Measurements from ENCODE around the gene TDRD10.
A peak's percentile ranks its signal among the peaks of the same experiment; 100 is the strongest.

TDRD10 gene

DNA sequence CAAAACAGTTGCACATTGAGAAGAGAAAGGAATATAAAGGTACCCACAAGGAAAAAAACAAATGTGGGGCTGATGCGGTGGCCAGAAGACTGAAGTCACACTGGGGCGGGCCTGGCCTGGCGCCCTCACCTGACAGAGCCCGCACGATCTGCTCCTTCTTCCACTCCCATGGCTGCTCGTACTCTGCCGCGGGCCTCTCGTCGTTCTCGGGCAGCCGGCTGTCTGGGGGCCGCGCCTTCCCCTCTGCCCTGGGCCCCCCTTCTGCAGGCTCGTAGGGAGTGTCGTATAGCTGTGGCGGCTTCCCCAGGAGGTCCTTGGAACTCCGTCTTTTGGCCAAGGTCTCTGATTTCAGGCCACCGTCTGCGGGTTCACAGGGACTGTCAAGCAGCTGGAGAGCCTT, 13.1 kb upstream of the TDRD10 start:
- FAIRE-seq (no peak), DNase-seq (ENCODE audit: insufficient read length, low spot score) (no peak)
- TF ChIP-seq POLR2A (IDR thresholded peaks at IDR 0.05; ENCODE audit: low read depth, low read length) (no peak), POLR2AphosphoS5 (IDR thresholded peaks at IDR 0.05; ENCODE audit: low read depth, low read length) (no peak), POU2F2 (IDR thresholded peaks at IDR 0.05; ENCODE audit: low read depth, low read length) (no peak), TAF1 (IDR thresholded peaks at IDR 0.05; ENCODE audit: low read depth, low read length) (no peak), PAX5 (IDR thresholded peaks at IDR 0.05; ENCODE audit: insufficient read depth, low read length, severe bottlenecking) (no peak), SPI1 (IDR thresholded peaks at IDR 0.05; ENCODE audit: low read depth, low read length) (no peak)

- TF ChIP-seq POLR2AphosphoS5 (IDR thresholded peaks at IDR 0.05; ENCODE audit: low read depth, low read length) (no peak), POU2F2 (IDR thresholded peaks at IDR 0.05; ENCODE audit: low read depth, low read length) (no peak), POLR2A (IDR thresholded peaks at IDR 0.05; ENCODE audit: low read depth, low read length) (no peak), PAX5 (IDR thresholded peaks at IDR 0.05; ENCODE audit: insufficient read depth, low read length, severe bottlenecking) (no peak), TAF1 (IDR thresholded peaks at IDR 0.05; ENCODE audit: low read depth, low read length) (no peak), SPI1 (IDR thresholded peaks at IDR 0.05; ENCODE audit: low read depth, low read length) (no peak)
- no peak for FAIRE-seq
- DNase-seq (ENCODE audit: insufficient read length, low spot score): no peak
Measured at GRCh38 chr1:154489695-154490274, 12.2 kb upstream of the TDRD10 start.

- DNase-seq (ENCODE audit: insufficient read length, low spot score) (no peak), FAIRE-seq (no peak)
- no peak for TF ChIP-seq POU2F2 (IDR thresholded peaks at IDR 0.05; ENCODE audit: low read depth, low read length)
- TF ChIP-seq TAF1 (IDR thresholded peaks at IDR 0.05; ENCODE audit: low read depth, low read length): no peak
- no peak for TF ChIP-seq SPI1 (IDR thresholded peaks at IDR 0.05; ENCODE audit: low read depth, low read length)
- TF ChIP-seq PAX5 (IDR thresholded peaks at IDR 0.05; ENCODE audit: insufficient read depth, low read length, severe bottlenecking): no peak
- TF ChIP-seq POLR2A (IDR thresholded peaks at IDR 0.05; ENCODE audit: low read depth, low read length): no peak
- TF ChIP-seq POLR2AphosphoS5 (IDR thresholded peaks at IDR 0.05; ENCODE audit: low read depth, low read length): no peak
Measured at GRCh38 chr1:154490317-154490716, 11.7 kb upstream of the TDRD10 start.

DNA sequence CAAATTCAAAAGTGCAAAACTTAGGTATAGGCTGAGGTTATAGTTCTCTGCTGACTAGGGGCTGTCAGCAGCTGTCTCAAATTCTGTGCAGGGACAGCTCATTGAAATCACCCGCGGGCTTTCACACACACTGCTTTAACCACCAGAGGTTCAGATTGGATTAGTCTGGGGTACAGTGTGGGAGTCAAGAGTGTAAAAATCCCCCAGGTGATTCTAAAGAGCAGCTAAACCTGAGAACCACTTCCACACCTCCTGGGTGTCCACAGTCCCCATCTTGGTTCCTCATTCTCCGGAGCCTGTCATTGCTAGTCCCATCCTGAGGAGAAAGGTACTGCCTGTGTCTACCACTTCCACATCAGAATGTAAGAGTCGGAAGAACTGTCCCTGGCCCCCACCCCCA, 9.9 kb upstream of the TDRD10 start:
- FAIRE-seq: no peak
- no peak for TF ChIP-seq POU2F2 (IDR thresholded peaks at IDR 0.05; ENCODE audit: low read depth, low read length)
- TF ChIP-seq SPI1 (IDR thresholded peaks at IDR 0.05; ENCODE audit: low read depth, low read length): no peak
- no peak for TF ChIP-seq POLR2A (IDR thresholded peaks at IDR 0.05; ENCODE audit: low read depth, low read length)
- no peak for TF ChIP-seq POLR2AphosphoS5 (IDR thresholded peaks at IDR 0.05; ENCODE audit: low read depth, low read length)
- TF ChIP-seq PAX5 (IDR thresholded peaks at IDR 0.05; ENCODE audit: insufficient read depth, low read length, severe bottlenecking): no peak
- TF ChIP-seq TAF1 (IDR thresholded peaks at IDR 0.05; ENCODE audit: low read depth, low read length): no peak
- DNase-seq (ENCODE audit: insufficient read length, low spot score): no peak

GRCh38 chr1:154493276-154493675, 8.7 kb upstream of the TDRD10 start:
- no peak for DNase-seq (ENCODE audit: insufficient read length, low spot score)
- peak; percentile 75 for FAIRE-seq
- TF ChIP-seq POLR2AphosphoS5 (IDR thresholded peaks at IDR 0.05; ENCODE audit: low read depth, low read length): no peak
- peak; percentile 64 for TF ChIP-seq SPI1 (IDR thresholded peaks at IDR 0.05; ENCODE audit: low read depth, low read length)
- TF ChIP-seq TAF1 (IDR thresholded peaks at IDR 0.05; ENCODE audit: low read depth, low read length): no peak

GRCh38 chr1:154495496-154496273, 6.3 kb upstream of the TDRD10 start:
- DNase-seq (ENCODE audit: insufficient read length, low spot score): no peak
- TF ChIP-seq SPI1 (IDR thresholded peaks at IDR 0.05; ENCODE audit: low read depth, low read length): peak; percentile 76
- TF ChIP-seq PAX5 (IDR thresholded peaks at IDR 0.05; ENCODE audit: insufficient read depth, low read length, severe bottlenecking): no peak
- TF ChIP-seq POLR2AphosphoS5 (IDR thresholded peaks at IDR 0.05; ENCODE audit: low read depth, low read length): no peak
- no peak for FAIRE-seq

GRCh38 chr1:154496383-154496782, 5.6 kb upstream of the TDRD10 start:
- no peak for TF ChIP-seq POLR2AphosphoS5 (IDR thresholded peaks at IDR 0.05; ENCODE audit: low read depth, low read length)
- TF ChIP-seq PAX5 (IDR thresholded peaks at IDR 0.05; ENCODE audit: insufficient read depth, low read length, severe bottlenecking): no peak
- TF ChIP-seq TAF1 (IDR thresholded peaks at IDR 0.05; ENCODE audit: low read depth, low read length): no peak
- no peak for TF ChIP-seq POU2F2 (IDR thresholded peaks at IDR 0.05; ENCODE audit: low read depth, low read length)
- no peak for TF ChIP-seq SPI1 (IDR thresholded peaks at IDR 0.05; ENCODE audit: low read depth, low read length)
- no peak for TF ChIP-seq POLR2A (IDR thresholded peaks at IDR 0.05; ENCODE audit: low read depth, low read length)
- DNase-seq (ENCODE audit: insufficient read length, low spot score) (no peak), FAIRE-seq (peak; percentile 63)

GRCh38 chr1:154497026-154497806, 4.8 kb upstream of the TDRD10 start:
- DNase-seq (ENCODE audit: insufficient read length, low spot score) (no peak), FAIRE-seq (peak; percentile 80)
- peak; percentile 73 for TF ChIP-seq PAX5 (IDR thresholded peaks at IDR 0.05; ENCODE audit: insufficient read depth, low read length, severe bottlenecking)
- peak; percentile 86 for TF ChIP-seq SPI1 (IDR thresholded peaks at IDR 0.05; ENCODE audit: low read depth, low read length)
- no peak for TF ChIP-seq POU2F2 (IDR thresholded peaks at IDR 0.05; ENCODE audit: low read depth, low read length)
- no peak for TF ChIP-seq POLR2AphosphoS5 (IDR thresholded peaks at IDR 0.05; ENCODE audit: low read depth, low read length)

GRCh38 chr1:154499446-154499845, 2.6 kb upstream of the TDRD10 start:
- FAIRE-seq (no peak), DNase-seq (ENCODE audit: insufficient read length, low spot score) (no peak)
- TF ChIP-seq PAX5 (IDR thresholded peaks at IDR 0.05; ENCODE audit: insufficient read depth, low read length, severe bottlenecking) (no peak), POLR2AphosphoS5 (IDR thresholded peaks at IDR 0.05; ENCODE audit: low read depth, low read length) (no peak), POU2F2 (IDR thresholded peaks at IDR 0.05; ENCODE audit: low read depth, low read length) (no peak), SPI1 (IDR thresholded peaks at IDR 0.05; ENCODE audit: low read depth, low read length) (no peak), TAF1 (IDR thresholded peaks at IDR 0.05; ENCODE audit: low read depth, low read length) (no peak), POLR2A (IDR thresholded peaks at IDR 0.05; ENCODE audit: low read depth, low read length) (no peak)
